K562 treated with DMSO at 1 percent for 24 hours (cell line): ENCODE results near the gene RELL1. TPM values are rescaled to one million over a fixed set of nuclear protein-coding genes. Genes with fewer than 3 reads are reported as not detected.

ENCODE experiments used
- total RNA-seq: library from RNA; unstranded; fragments of 300-600 nt; gene quantifications from 2 replicates; pipeline ENCODE4 v1.2.3, GENCODE V29; 2022; ENCODE audit warnings: low read depth; ENCODE audit not compliant: insufficient read depth

Gene RELL1, protein sequence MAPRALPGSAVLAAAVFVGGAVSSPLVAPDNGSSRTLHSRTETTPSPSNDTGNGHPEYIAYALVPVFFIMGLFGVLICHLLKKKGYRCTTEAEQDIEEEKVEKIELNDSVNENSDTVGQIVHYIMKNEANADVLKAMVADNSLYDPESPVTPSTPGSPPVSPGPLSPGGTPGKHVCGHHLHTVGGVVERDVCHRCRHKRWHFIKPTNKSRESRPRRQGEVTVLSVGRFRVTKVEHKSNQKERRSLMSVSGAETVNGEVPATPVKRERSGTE
- 1.6 and 2.4 TPM in 2 replicates for total RNA-seq

DNA sequence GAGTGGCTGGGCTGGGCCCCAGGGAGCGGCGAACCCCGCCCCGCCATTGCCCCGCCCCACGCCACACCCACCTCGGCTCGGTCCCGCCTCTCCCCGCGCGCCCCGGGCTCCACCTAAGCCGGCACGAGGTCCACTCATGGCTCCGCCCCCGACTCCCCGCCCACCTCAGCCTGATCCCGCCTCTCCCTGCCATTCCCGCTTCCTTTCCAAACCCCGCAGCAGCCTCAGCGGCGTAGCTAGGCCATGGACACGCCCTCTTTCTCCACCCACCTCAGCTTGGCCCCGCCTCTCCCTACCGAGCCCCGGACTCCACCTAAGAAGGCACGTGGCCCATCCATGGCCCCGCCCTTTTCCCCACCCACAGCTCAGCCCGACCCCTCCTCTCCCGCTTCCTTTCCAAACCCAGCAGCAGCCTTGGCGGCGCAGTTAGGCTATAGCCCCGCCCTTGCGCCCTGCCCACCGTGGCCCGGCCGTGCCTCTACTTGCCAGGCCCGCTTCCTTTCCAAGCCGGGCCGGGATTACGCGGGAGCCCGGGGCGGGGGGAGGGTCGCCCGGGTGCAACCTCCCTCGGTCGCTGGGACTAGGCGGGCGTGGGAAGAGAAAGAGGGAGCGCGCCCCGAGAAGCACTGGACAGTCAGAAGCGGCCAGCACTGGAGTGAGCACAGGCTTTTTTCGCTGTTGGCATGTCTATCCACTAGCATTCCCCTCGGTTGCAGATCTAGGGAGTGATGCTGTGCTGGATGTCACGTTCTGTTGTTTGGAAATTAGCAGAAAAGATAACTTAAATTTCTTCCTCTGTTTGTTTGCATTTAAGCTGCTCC, at the start of gene RELL1:
Gene RELL1 (minus strand): TSS at position 4 of the 821 bp plus-strand sequence. CDS start 89 bp downstream, outside the sequence.

Other genes with a start within 250 kb of the RELL1 start
- 13.6 and 16.5 TPM in 2 replicates for gene PGM2, start 140.3 kb upstream of the RELL1 start, total RNA-seq
- gene TBC1D1, start 204.7 kb upstream of the RELL1 start, total RNA-seq: 6.6 and 11.0 TPM in 2 replicates